ENCODE measurements around the gene GORASP2.

DNA sequence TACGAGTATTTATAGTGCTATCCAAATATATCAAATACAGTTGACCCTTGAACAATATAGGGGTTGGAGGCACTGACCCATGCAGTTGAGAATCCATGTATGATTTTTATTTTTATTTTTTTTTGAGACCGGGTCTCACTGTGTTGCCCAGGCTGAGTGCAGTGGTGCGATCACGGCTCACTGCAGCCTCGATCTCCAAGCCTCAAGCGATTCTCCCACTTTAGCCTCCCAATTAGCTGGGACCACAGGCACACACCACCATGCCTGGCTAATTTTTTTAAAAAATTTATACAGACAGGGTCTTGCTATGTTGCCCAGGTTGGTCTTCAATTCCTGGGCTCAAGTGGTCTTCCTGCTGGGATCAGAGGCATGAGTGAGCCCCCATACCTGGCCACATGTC lies 70.6 kb downstream of the GORASP2 start:
- TF ChIP-seq CTCF (IDR thresholded peaks at IDR 0.05), result no peak
- no peak for TF ChIP-seq POLR2AphosphoS5 (IDR thresholded peaks at IDR 0.05)
- TF ChIP-seq POLR2A (IDR thresholded peaks at IDR 0.05), result no peak
